ENCODE data around the gene CCDC171.

Gene CCDC171

DNA sequence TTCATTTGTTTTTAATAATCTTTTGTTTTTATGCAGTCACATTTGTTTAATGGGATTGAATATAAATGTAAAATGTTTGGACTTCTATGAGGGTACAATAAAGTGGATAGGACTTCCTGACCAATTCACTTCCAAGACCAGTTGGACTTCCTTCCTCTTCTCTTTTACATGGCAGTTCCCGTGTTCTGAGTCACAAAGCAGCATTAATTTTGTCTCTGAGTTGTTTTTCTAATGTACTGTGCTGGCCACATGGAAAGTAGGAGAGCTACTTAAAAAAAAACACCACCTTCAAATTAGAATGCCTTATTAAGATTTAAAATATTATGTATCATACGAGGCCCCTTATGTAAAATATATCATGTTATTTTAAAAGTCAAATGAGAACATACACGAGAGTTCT, 87.3 kb downstream of the CCDC171 start:
- DNase-seq (ENCODE audit: low read depth): no peak
- no peak overlapping the region for H3K4me3 ChIP-seq (ENCODE audit: low read length)
- TF ChIP-seq, protein P1, sequence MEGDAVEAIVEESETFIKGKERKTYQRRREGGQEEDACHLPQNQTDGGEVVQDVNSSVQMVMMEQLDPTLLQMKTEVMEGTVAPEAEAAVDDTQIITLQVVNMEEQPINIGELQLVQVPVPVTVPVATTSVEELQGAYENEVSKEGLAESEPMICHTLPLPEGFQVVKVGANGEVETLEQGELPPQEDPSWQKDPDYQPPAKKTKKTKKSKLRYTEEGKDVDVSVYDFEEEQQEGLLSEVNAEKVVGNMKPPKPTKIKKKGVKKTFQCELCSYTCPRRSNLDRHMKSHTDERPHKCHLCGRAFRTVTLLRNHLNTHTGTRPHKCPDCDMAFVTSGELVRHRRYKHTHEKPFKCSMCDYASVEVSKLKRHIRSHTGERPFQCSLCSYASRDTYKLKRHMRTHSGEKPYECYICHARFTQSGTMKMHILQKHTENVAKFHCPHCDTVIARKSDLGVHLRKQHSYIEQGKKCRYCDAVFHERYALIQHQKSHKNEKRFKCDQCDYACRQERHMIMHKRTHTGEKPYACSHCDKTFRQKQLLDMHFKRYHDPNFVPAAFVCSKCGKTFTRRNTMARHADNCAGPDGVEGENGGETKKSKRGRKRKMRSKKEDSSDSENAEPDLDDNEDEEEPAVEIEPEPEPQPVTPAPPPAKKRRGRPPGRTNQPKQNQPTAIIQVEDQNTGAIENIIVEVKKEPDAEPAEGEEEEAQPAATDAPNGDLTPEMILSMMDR (conservative IDR thresholded peaks at IDR 0.05; ENCODE audit: low read depth, low read length): no peak

DNA sequence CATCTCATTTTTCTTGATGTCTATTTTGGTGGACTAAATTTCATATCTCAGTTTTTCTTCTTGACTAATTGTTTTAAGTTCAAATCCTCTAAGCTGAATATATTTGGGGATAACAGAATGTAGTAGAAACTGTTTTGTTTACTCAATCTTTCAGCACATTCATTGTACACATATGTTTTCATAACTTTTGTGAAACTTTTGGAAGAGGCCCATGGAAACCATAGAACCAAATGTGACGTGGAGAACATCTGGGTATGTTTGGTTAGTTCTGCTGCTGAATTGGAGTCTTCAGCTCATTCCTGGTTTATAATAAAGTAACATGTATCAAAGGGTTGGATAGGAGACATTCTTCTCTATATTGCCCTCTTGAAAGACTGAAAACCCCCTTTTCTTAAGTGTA, 88.4 kb downstream of the CCDC171 start:
- DNase-seq (ENCODE audit: low read depth): no peak
- no peak overlapping the region for H3K4me3 ChIP-seq (ENCODE audit: low read length)
- TF ChIP-seq, protein P1 (conservative IDR thresholded peaks at IDR 0.05; ENCODE audit: low read depth, low read length): no peak

- TF ChIP-seq, protein P1 (conservative IDR thresholded peaks at IDR 0.05; ENCODE audit: low read depth, low read length): peak; percentile 61
- peak; percentile 0 for DNase-seq (ENCODE audit: low read depth)
- H3K4me3 ChIP-seq (ENCODE audit: low read length): no peak overlapping the region
Measured at GRCh38 chr9:15642369-15642962, 89.6 kb downstream of the CCDC171 start.

DNA sequence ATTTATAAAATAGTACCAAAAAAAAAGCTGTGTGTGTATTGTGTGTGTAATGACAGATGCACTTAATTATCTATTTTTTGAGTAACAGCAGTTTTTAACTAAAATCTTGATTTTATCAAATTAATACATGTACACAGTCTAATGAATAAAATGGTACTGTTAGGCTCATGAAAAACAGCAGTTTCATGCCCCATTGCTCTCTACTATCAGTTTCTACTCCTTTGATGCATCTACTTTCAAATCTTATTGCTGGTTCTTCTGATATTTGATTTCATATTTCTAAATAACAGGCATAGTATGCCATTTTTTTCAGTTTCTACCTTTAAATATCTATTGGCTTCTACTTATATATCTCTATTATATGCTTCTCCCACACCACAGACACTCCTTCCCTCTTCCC, 117.4 kb downstream of the CCDC171 start:
- TF ChIP-seq, protein P1 (conservative IDR thresholded peaks at IDR 0.05; ENCODE audit: low read depth, low read length): no peak
- H3K4me3 ChIP-seq (ENCODE audit: low read length): no peak overlapping the region
- DNase-seq (ENCODE audit: low read depth): no peak

- DNase-seq (ENCODE audit: low read depth): no peak
- H3K4me3 ChIP-seq (ENCODE audit: low read length): no peak overlapping the region
- TF ChIP-seq, protein P1 (conservative IDR thresholded peaks at IDR 0.05; ENCODE audit: low read depth, low read length): no peak
Measured at GRCh38 chr9:15670894-15671293, 118.1 kb downstream of the CCDC171 start.

DNA sequence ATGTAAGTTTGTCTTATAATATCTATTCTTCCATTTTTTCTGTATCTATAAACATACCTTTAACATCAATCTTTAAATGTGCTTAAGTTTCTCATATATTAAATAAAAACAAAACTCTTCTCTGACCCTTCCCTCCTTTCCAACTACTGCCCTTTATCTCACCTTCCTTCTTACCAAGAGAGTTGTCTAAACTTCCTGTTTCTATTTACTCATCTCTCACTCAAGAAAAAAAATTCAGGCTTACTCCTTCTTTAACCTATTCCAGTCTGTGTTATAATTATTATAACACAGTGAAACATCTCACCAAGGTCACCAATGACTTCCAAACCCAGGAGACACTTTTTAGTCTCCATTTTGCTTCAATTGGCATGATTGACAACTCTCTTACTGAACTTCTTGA, 140.9 kb downstream of the CCDC171 start:
- no peak for DNase-seq (ENCODE audit: low read depth)
- H3K4me3 ChIP-seq (ENCODE audit: low read length): no peak overlapping the region
- TF ChIP-seq, protein P1 (conservative IDR thresholded peaks at IDR 0.05; ENCODE audit: low read depth, low read length): no peak

GRCh38 chr9:15696979-15697378, 144.1 kb downstream of the CCDC171 start:
- no peak for DNase-seq (ENCODE audit: low read depth)
- H3K4me3 ChIP-seq (ENCODE audit: low read length): no peak overlapping the region
- TF ChIP-seq, protein P1 (conservative IDR thresholded peaks at IDR 0.05; ENCODE audit: low read depth, low read length): no peak
